Measurements from ENCODE around the gene SLC36A1. TPM values are rescaled to one million over a fixed set of nuclear protein-coding genes. Genes with fewer than 3 reads are reported as not detected.

The SLC36A1 gene
- polyA plus RNA-seq, 3 donors, result 2.5 to 4.5 (median 3.1) TPM

DNA sequence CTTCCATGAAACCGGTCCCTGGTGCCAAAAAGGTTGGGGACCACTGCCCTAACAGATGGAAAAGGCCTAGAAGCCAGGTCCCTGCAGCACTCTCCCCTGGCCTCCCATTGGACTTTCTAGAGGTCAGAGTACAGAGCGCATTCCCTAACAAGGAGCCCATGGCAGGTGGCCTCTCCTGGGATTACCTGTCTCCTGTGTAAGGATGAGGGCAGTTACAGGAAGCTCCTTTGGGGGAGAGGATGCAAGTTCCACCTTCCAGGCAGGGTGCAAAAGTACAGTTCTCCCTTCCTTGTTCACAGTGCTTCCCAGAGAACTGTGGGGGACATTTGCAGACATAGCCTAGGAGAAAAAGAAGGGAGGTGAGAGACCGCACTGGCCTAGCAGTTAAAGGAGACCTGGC, 62.4 kb downstream of the SLC36A1 start:
- H3K27ac ChIP-seq (ENCODE audit: low read depth, low read length), result no peak overlapping the region
- WGBS, 3 donors, result 95 to 100% (median 97%) methylated on average over 3 of the region's 3 CpGs

- no peak overlapping the region for H3K27ac ChIP-seq (ENCODE audit: low read depth, low read length)
- 91 to 93% (median 92%) methylated on average over 8 of the region's 8 CpGs for WGBS, 3 donors
Observed at GRCh38 chr5:151517122-151517920, 69.9 kb downstream of the SLC36A1 start.

DNA sequence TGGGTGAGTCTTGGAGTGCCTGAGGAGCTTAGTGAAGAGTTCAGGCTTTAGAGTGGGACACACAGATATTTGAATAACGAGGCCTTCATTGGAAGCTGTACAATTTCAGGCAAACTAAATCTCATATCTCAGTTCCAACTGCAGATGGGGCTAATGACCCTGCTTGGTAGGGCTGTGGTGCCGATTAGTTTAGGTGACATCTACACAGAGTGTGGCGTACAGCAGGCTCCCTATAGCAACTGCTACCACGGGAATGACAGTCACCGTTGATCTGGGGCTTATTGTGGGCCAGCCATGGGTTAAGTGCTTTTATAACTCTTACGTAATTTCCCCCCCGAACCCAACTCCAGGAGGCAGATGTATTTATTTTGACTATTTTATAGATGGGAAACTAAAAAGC, 72.9 kb downstream of the SLC36A1 start:
- WGBS, 3 donors, result 51 to 59% (median 56%) methylated on average over 7 of the region's 7 CpGs
- H3K27ac ChIP-seq (ENCODE audit: low read depth, low read length), result no peak overlapping the region

- 74 to 76% (median 75%) methylated on average over 5 of the region's 5 CpGs for WGBS, 3 donors
- no peak overlapping the region for H3K27ac ChIP-seq (ENCODE audit: low read depth, low read length)
Observed at GRCh38 chr5:151522226-151522625, 74.8 kb downstream of the SLC36A1 start.

DNA sequence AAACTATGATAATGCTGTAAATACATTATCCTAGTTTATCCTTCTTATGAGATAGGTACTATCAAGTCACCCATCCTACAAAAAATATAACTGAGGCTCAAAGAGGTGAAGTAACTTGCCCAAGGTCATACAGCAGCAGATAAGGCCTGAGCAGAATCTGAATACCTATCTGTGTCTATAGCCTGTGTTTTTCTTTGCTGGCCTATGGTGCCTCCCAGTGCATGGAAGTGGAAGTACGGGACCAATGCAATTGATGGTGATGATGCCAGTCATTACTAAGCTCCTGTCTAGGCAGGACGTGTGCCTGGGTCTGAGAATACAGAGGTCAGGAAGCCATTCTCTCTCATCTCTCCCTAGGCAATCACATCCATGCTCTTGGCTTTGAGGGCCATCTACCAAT, 75.9 kb downstream of the SLC36A1 start:
- no peak overlapping the region for H3K27ac ChIP-seq (ENCODE audit: low read depth, low read length)
- 61 to 71% (median 66%) methylated on average over 2 of the region's 2 CpGs for WGBS, 3 donors

DNA sequence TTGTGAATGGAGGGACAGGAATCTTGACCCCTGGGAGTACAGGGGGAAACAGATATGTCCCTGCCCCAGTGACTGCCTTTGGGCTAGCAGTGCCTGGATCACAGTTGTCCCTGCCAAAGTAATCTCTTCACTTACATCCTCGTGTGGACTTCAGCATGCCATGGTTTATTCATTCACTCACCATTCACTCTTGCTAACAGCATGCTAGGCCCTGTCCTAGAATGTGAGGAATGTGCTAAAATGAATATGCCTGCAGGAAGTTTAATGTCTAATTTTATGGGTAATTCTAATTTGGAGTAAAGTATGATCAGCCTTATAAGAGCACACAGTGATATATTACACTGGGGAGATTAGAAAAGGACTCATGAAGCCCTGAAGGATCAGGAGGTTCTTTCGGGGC, 80.8 kb downstream of the SLC36A1 start:
- 76 to 87% (median 78%) methylated on average over 2 of the region's 2 CpGs for WGBS, 3 donors

DNA sequence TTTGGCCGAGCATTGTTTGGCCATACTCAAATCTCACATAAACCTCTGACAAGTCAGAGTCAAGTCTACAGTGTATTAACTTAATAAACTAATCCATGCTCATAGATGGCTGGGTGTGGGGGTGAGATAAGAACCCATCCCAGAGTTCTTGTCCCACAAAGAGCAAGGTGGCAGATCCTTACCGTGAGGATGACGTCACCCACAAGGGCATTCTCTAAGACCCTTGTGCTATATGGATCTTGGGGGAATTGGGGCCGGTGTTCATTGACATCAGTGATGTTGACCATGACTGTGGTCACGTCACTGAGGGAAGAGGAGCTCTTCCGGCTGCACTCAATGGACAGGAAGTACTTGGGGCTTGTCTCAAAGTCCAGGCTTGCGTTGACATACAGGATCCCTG, 81.6 kb downstream of the SLC36A1 start:
- WGBS, 3 donors, result 78 to 87% (median 85%) methylated on average over 7 of the region's 7 CpGs
- H3K27ac ChIP-seq (ENCODE audit: low read depth, low read length), result no peak overlapping the region

More for the DNA sequence above, 80.8 kb downstream of the SLC36A1 start:
- no peak overlapping the region for H3K27ac ChIP-seq (ENCODE audit: low read depth, low read length)

- 93 to 96% (median 93%) methylated on average over 29 to 30 of the region's 30 CpGs for WGBS, 3 donors
- H3K27ac ChIP-seq (ENCODE audit: low read depth, low read length), result no peak overlapping the region
Observed at GRCh38 chr5:151531581-151531980, 84.2 kb downstream of the SLC36A1 start.

DNA sequence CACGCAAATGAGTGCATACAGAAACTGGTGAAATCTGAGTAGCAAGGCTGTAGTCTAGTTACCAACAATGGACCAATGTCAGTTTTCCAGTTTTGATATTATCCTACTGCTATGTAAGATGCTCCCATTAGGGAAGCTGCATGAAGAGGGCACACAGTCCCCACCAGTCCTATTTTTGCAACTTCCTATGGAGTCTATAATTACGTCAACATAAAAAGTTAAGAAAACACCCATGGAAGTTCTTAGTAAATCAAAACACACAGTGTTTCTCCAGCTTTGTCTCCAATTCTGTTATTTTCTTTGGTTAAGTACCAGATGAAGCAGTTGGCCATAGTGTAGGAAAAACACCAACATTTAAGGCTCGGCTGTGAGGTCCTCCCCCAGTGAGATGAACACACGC, 85.0 kb downstream of the SLC36A1 start:
- WGBS, 3 donors, result 81 to 83% (median 82%) methylated on average over 4 of the region's 4 CpGs
- H3K27ac ChIP-seq (ENCODE audit: low read depth, low read length), result no peak overlapping the region

DNA sequence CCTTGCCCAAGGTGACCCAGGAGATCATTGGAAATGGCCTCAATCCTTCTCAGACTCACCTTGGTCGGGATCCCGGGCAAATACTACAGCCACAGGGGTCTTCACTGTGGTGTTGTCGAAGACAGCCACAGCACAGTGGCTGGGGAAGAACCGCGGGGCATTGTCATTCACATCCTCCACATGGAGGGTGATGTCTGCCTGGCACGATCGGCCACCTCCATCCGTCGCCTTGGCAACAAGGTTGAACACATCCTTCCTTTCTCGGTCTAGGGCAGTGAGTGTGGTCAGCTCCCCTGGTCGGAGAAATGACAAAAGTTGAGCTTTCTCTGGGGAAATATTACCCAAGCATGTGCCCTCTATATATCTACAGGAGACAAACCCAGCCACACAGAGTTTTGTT, 86.9 kb downstream of the SLC36A1 start:
- WGBS, 3 donors, result 50 to 60% (median 58%) methylated on average over 11 of the region's 11 CpGs
- H3K27ac ChIP-seq (ENCODE audit: low read depth, low read length), result no peak overlapping the region

DNA sequence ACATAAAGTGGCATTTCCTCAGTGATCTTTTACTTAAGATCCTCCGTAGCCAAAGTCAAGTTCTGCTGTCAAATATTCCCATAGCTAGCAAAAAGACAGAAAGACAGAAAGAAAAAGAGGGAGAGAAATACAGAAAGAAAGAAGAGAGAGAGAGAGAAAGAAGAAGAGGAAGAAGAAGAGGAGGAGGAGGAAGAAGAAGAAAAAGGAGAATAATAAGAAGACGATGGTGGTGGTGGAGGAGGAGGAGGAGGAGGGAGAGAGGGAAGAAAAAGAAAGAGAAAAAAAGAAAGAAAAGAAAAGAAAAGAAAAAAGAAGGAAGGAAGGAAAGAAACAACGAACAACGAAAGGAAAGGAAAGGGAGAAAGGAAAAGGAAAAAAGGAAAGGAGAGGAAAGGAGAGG, 89.6 kb downstream of the SLC36A1 start:
- 61 to 82% (median 77%) methylated on average over 4 of the region's 4 CpGs for WGBS, 3 donors
- no peak overlapping the region for H3K27ac ChIP-seq (ENCODE audit: low read depth, low read length)

- H3K27ac ChIP-seq (ENCODE audit: low read depth, low read length), result no peak overlapping the region
- 67 to 90% (median 75%) methylated on average over 2 of the region's 2 CpGs for WGBS, 3 donors
Observed at GRCh38 chr5:151541571-151541970, 94.2 kb downstream of the SLC36A1 start.

Other genes with a start within 250 kb of the SLC36A1 start
- gene CCDC69, start 223.5 kb upstream of the SLC36A1 start, polyA plus RNA-seq, result 100 to 1,000 TPM in 2 of 3 donors, 10 to 100 TPM in 1; 38.3 to 168 (median 145) TPM
- gene GM2A, start 194.4 kb upstream of the SLC36A1 start, polyA plus RNA-seq, result 10 to 100 TPM in 2 of 3 donors, 1 to 10 TPM in 1; 7.8 to 14.1 (median 10.1) TPM
- gene SLC36A3, start 143.8 kb upstream of the SLC36A1 start, polyA plus RNA-seq, result not detected
- under 1 TPM; 0.10 to 0.22 (median 0.15) TPM for gene SLC36A2, start 100.0 kb upstream of the SLC36A1 start, polyA plus RNA-seq
- under 1 TPM; under 0.01 to 0.12 (median 0.06) TPM for gene FAT2, start 143.7 kb downstream of the SLC36A1 start, polyA plus RNA-seq
- 1,000 to 10,000 TPM in 1 of 3 donors, 100 to 1,000 TPM in 2; 192 to 1,569 (median 654) TPM for gene SPARC, start 239.3 kb downstream of the SLC36A1 start, polyA plus RNA-seq